Measurements from ENCODE around the gene NHLRC4.

NHLRC4 gene

GRCh38 chr16:531494-532125 lies 35.2 kb upstream of the NHLRC4 start:
- DNase-seq = no peak

- DNase-seq = no peak
Observed at GRCh38 chr16:533391-534123, 33.2 kb upstream of the NHLRC4 start.

GRCh38 chr16:534135-534534 lies 32.7 kb upstream of the NHLRC4 start:
- no peak for DNase-seq

- no peak for DNase-seq
Observed at GRCh38 chr16:534856-535445, 31.9 kb upstream of the NHLRC4 start.

DNA sequence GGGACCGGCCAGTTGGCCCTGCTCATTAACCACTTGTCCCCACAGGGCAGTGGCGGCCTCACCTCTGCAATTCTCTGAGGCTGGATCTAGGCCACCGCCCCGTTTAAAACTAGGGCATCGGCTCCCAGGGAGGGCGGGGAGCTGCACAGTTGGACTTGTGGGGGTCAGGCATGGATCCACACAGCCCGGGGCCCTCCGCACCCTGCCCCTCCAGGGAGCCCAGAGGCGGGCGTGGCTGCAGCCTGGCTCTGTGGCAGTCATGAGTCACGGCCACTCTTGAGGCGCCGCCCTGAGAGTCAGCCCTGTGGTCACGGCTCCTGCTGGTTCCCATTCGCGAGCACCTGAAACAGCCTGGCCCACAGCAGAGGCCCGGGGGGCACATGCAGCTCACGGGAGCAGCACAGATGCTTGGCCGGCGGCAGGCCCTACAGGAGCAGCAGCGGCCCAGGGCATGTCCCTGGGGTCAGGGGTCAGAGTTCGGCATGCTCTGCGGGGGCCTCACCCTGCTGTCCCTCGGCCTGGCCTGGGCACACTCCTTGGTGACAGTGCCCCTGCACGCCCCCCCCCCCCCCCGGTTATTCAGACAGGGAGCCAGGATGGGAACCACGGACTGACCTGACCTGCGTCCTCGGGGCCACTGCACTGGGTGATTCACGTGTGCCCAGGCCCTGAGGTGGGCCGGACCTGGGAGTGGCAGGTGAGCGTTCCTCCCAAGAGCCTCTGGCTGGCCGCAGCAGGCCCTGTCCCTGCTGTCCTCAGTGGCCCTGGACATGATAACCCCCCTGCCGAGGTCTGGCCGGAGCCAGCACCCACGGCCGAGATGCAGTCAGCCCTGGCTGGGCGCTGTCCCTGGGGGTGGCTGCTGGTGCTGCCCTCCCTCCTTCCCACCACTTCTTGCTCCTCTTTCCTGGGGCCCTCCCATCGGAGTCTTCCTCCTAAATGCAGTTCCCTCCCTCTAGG lies 31.1 kb upstream of the NHLRC4 start:
- peak; percentile 38 for DNase-seq

DNA sequence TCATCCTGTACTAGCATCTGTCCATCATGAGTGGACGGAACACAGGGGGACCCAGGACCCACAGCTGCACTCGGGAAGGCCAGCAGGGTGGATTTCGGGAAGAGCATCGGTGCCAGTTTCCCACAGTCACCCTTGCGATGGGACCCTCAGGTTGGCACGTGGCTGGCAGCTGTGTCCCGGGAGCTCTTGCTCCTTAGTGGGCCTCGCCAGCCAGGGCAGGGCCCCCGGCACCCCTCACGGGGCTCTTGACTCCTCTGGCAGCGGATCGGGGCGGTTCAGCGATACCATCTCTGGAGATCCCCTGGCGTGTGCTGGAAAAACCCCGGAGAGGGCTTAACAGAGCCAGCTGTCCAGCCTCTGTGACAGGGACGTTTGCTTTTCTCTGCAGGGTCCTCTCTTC lies 30.1 kb upstream of the NHLRC4 start:
- no peak for DNase-seq

GRCh38 chr16:537415-538335 lies 29.1 kb upstream of the NHLRC4 start:
- no peak for DNase-seq

- no peak for DNase-seq
Observed at GRCh38 chr16:539901-540530, 26.8 kb upstream of the NHLRC4 start.

DNA sequence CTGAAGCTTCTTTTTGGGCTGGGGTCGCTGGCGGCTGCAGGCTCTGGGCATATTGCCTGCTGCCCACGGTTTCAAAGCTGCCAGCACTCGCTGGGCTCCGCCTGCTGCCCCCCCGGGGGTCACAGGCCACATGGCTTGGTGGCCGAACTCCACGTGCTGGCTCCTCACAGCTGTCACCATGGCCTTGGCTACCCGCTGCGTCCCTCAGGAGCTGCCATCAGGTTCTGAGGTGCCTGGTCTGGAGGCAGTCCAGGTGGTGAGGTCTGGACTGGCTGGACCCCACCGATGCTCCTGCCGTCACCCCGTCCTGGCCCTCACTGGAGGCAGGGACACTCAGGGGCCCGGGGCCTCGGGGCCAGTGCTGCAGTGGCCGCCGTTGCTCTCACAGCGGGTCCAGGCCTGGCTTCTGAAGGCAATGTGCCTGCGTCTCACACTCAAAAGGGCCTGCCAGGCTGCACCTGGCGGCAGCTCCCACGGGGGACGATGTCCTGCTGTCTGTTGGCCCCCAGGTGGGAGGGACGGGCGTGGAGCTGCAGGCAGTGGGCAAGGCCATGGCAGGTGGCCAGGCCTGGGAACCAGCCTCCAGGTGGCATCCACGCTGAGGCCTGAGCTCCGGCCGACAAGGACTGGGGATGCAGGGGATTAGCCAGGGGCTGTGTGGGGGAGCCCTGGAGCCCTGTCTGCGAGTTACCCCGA lies 26.0 kb upstream of the NHLRC4 start:
- no peak for DNase-seq

GRCh38 chr16:543301-544164 lies 23.3 kb upstream of the NHLRC4 start:
- DNase-seq = no peak

DNA sequence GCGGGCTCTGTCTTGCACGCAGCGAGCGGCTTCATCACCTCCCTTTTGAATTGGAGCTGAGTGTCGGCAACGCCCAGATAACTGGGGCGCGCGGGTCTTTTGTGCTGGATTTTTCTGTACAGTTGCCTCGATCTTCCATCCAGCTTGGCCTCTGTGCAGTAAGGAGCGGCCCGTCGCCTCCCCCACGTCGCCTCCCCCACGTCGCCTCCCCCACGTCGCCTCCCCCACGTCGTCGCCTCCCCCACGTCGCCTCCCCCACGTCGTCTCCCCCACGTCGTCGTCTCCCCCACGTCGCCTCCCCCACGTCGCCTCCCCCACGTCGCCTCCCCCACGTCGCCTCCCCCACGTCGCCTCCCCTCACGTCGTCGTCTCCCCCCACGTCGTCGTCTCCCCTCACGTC lies 22.3 kb upstream of the NHLRC4 start:
- DNase-seq = no peak

GRCh38 chr16:546909-547770 lies 19.7 kb upstream of the NHLRC4 start:
- peak; percentile 27 for DNase-seq

DNA sequence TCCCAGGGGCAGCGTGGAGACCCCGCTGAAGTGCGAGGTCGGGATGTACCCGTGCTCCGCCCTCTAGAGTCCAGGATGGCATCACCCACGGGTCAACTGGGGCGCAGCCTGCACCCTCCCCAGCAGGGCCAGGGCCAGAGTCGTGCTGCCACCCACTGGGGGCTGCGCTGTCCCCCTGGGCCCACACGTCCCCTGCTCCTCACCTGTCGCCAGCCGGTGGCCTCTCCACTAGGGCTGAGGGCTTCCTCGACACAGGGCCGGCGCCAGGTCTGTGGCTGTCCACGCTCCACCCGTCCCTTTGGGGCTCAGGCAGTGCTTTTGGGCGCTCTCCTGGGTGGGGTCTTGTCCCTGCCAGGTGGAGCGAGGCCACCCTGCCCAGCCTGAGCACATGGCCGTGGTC lies 18.2 kb upstream of the NHLRC4 start:
- no peak for DNase-seq

- no peak for DNase-seq
Observed at GRCh38 chr16:549544-550263, 17.1 kb upstream of the NHLRC4 start.

- no peak for DNase-seq
Observed at GRCh38 chr16:551210-551609, 15.6 kb upstream of the NHLRC4 start.

DNA sequence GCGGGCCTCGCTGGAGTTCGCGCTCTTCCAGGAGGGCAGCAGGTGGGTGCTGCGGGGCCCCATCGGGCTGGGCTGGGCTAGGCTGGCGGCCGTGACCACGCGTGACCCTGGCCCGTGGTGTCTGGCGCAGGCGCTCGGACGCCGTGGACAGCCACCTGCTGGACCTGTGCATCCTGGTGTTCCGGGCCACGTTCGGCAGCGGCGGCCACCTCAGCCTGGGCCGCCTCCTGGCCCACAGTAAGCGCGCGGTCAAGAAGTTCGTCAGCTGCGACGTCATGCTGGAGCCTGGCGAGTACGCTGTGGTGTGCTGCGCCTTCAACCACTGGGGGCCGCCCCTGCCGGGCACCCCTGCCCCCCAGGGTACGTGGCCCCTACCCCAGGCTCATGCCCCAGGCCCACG lies 14.6 kb upstream of the NHLRC4 start:
- DNase-seq = no peak

DNA sequence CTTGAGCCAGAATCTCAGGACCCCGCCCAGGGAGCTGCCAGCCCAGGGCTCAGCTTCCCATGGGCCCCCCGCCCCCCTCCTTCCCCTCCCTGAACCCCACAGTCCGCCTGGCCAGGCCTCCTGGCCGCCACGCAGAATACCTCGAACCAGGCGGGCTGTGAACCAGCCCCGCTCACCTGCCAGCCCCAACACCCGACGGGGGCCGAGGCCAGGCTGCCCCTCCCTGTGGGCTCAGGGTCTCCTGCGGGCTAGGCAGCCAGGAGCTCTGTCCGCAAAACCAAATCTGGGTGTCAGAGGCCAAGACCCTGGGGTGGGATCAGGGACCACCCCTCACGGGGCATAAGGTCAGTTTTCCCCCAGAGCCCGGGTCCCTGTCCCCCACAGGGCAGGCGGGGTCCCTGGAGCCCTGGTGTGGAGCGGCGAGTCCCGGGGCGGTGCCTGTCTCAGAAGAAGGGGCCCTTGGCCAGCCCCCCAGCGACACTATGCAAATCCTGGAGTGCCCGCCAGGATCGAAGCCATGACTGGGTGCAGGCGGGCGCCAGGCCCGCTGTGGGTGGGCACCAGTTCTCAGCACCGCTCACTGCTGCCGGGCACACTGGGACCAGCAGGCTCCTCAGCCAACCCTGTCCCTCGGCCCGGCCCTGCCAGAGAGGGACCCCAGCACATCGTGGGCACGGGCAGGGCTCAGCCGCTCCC lies 13.1 kb upstream of the NHLRC4 start:
- no peak for DNase-seq

DNA sequence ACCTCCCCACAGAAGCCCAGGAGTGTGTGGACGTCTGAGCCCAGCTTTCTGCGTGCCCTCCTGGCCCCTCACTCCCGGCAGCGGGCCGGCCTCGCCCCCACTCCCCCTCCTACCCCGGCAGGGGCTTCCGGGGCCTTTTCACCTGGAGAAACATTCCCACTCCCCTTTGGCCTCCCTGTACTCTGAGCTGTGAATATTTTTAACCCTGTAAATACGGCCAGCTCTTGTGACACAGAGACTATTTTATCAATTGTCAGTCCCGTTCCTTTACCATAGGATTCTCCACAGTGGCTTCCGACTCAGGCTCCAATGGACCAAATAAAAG lies 12.5 kb upstream of the NHLRC4 start:
- DNase-seq = no peak
